MM.1S (cell line): ENCODE results near the gene DDX54.

Experiments used
- CTCF ChIP-seq: fragments of 300-600 bp; sonication (generic); IDR thresholded peaks from 2 replicates; pipeline ENCODE4 v1.5.1; 2016; ENCODE audit warnings: antibody characterized with exemption, low read length, mixed read lengths
- EZH2 ChIP-seq: fragments of 300-600 bp; sonication (generic); optimal IDR thresholded peaks from 2 replicates; pipeline ENCODE3; 2017; ENCODE audit warnings: low read depth, mild to moderate bottlenecking, antibody characterized with exemption, low read length, mixed read lengths

- TF ChIP-seq CTCF (no peak), EZH2 (no peak)
Measured at GRCh38 chr12:113186666-113187325, 1.5 kb upstream of the DDX54 start.
